GM18526 (cell line): ENCODE results near the gene SNTB2.

Experiments used
- POLR2A ChIP-seq: IDR thresholded peaks from 3 replicates; pipeline ENCODE4 v1.6.1; 2011; ENCODE audit not compliant: insufficient read length; ENCODE audit errors: extremely low read depth

SNTB2 gene

DNA sequence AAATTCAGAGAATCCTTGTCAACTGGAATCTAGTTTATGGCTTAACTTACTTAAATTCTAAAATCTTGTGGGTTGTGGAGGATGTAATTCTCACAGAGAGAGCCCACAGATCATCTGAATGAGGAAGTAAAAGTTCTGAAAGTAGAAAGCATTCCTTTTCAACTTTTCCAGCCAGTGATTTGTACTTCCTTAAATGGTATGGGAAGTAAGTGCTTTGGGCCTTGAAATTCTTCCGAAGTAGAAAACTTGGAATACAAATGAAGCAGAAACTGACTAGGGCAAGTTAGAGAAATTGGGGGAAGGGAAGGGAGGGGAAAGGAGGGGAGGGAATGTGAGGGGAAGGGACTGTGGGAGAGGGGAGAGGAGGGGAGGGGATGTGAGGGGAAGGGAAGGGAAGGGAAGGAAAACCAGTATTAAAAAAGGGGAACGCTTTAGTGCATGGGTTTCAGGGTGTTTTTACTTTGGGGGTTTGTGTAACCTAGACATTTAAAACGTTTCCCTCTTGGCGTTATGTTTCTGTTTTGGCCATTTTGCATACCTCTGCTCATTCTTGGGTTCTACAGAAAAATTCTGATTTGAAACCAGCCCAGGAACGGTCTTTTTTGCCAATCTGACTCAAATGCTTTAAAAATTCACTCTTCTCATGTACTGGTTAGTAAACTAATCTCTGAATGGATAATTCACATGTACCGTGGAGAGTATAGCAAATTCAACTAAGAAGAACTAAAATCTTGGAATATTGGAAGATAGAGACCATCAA lies 15.5 kb upstream of the SNTB2 start:
- TF ChIP-seq POLR2A = no peak

DNA sequence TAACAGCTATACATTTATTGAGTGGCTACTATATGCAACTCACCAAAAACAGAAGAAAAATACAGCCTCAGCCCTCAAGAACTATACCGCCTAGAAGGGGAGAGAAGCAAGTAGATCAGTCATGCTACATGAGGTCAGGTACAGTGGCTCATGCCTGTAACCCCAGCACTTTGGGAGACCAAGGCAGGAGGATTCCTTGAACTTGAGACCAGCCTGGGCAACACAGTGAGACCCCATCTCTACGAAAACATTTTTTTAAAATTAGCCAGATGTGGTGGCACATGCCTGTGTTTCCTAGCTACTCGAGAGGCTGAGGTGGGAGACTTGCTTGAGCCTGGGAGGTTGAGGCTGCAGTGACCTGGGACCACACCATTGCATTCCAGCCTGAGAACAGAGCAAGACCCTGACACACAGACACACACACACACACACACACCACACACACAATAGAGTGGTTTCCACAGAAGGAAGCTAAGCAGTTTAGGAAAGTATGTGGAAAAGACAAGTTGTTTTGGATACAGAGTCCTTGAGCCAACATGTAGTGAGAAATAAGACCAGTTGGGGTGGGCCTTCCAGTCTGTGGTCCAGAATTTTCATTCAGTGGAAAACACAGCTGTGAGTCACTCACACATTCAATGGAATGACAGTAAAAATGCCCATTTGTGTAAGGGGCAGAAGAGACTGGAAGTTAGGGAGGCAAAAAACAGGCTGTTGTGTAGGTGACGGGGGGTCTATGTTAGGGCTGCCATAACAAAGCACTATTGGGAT lies 10.7 kb upstream of the SNTB2 start:
- TF ChIP-seq POLR2A = no peak

DNA sequence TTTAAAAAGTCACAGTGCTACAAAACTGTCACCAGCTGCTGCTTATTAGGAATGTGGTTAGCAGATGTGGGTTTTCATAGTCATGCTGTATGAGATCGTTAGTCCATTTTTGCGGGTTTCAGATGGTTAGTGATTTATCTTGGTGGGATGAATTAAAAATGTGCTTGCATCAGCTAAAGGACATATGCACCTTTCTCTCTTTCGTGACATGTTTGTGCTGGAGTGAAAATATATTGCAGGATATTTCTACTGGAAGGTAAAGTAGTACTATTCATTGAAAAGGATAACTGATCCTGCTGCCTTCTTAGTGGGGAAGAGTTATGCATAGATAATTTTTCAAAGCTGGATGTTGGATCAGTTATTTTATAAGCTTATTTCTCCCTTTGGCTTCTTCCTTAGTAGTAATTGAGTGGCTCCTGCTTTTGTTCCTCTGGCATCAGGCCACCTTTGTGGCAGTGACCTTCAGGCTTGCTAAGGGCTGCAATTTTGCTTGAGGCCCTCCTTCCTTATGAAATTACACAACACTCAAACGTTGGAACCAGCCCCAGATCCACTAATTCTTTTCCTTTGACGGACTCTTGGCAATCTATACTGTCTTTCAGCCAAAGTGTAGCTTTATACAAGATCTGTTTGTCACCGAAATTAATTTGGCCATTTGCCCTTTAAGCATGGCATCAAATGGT lies 7.5 kb upstream of the SNTB2 start:
- no peak for TF ChIP-seq POLR2A

DNA sequence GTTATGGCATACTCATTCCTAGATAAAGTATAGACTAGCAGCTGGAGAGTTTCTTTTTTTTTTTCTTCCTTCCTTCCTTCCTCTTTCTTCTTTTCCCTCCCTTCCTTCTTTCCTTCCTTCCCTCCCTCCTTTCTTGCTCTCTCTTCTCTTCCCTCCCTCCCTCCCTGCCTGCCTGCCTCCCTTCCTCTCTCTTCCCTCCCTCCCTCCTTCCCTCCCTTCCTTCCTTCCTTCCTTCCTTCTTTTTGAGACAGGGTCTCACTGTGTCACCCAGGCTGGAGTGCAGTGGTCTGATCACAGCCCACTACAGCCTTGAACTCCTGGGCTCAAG lies 7.0 kb upstream of the SNTB2 start:
- TF ChIP-seq POLR2A = no peak

DNA sequence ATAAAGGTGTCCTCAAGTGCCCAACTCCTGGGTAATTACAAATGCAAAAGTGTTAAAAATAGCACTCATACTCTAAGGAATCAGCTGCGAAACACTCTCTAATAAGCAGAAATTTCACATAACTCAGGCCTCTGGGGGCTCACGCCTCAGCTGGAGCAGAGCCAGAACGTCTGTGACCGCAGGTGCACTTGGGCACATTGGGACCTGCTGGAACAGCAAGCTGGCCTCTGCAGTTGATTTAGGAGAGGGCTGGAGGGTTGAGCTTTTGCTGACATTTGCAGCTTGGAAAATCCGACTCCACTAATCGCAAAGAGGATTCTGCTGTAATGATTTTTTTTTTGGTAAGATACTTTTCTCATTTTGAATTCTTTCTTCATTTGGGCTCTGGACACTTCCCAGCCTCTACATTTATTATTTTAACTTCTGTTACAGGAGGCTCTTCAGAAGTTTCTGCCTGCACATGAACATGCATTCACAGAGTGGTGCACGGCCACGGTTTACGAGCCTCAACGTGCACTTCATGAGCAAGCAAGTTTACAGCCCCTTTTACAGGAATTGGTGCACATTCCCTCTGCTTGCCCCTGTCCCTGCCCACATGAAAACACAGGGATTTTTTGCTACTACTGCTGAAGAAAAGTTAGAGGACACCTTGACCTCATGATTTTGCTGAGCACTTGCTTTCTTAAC lies 4.1 kb upstream of the SNTB2 start:
- no peak for TF ChIP-seq POLR2A

DNA sequence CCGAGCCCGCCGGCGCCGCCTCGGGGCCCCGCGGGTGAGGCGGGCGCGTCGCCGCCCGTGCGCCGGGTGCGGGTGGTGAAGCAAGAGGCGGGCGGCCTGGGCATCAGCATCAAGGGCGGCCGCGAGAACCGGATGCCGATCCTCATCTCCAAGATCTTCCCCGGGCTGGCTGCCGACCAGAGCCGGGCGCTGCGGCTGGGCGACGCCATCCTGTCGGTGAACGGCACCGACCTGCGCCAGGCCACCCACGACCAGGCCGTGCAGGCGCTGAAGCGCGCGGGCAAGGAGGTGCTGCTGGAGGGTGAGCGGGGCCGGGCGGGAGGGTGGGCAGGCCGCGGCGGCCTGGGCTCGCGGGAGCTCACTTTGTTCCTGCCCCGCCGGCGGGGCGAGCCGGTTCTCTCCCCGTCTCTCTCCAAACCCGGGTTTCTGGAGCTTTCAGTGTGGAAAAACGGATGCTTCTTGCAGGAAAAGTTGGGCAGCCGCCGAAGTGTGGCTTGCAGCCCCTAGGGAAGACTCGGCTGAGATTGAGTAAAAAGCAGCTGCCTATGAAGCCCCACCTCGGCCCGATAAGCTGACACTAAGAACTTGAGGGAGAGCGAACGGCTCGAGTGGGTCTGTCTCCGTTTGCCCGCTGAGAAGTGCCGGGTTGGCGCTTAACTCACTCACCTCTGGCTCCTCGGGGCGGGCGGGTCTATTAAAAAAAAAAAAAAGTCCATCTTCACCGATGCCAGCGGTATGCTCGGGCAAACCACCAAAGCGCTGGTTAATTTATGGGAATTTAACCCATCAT lies 677 bp downstream of the SNTB2 start:
- TF ChIP-seq POLR2A = no peak

DNA sequence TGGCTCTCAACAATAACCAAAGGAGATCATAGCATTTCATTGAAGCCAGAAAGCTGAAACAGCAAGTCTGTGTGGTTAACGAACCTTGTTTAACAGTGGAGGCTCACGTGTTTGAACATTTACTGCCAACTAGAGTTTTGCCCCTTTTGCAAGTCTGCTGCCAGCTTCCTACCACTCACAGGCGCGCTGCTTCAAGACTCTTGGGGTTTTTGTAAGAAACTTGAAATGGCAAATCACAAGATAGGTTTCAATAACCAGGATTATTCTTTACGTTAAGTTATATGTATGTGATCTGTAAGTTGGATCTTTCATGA lies 1.2 kb downstream of the SNTB2 start:
- no peak for TF ChIP-seq POLR2A

DNA sequence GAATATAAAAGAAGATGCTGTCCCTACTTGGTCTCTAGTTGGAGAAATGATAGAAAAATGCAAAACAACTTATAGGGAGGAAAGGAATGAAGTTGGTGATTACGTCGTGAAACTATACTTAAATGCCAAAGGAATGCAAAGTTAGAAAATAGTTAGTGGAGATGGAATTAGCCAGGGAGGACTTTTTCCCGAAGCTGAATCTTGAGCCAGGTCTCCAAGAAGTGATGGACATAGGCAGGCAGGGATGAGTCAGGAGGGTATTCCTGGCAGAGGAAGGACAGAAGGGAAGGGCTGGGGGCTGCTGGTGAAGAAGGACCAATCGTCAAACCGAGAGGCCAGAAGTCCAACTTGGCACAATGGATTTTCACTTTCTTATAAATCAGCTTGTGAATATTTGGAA lies 1.8 kb downstream of the SNTB2 start:
- TF ChIP-seq POLR2A = no peak

DNA sequence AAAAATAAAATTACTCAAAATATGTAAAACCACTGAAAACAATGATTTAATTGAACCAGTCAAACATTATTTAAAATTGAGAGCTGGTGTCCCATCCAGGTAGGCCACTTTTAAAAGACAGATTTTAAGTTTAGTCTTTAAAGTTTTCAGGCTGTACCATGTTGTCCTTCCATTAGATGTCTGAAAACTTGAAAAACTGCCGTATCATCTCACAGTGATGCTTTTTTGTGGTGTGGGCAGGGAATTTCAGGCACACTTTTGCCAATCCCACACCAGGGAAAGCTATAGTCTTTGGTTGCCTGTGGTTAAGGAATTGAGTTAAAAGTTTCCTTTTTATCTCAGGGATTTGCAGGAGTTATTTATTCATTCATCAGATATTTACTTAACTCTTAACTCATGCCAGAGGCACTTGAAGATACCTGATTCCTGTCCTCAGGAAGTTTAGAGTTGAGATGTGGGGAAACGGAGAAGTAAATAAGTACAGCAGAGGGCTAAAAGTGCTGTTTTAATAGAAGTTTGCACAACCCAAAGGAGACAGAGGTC lies 3.2 kb downstream of the SNTB2 start:
- TF ChIP-seq POLR2A = no peak

DNA sequence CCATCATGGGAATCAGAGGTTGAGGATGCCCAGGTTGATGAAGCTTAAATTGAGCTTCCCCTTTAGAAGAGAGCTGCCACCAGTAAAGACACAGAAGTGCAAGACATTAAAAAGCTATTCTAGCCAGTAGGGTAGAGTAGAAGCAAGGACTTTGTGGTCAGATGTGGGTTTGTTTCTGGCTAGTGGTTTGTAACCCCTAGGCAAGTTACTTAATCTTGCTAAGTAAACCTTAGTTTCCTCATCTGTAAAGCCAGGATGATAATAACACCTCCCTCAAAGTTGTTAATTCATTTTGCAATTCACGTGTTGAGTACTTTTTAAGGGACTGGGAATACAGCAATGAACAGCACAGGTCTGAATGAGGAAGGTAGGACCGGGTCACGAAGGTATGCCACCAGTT lies 3.6 kb downstream of the SNTB2 start:
- no peak for TF ChIP-seq POLR2A

DNA sequence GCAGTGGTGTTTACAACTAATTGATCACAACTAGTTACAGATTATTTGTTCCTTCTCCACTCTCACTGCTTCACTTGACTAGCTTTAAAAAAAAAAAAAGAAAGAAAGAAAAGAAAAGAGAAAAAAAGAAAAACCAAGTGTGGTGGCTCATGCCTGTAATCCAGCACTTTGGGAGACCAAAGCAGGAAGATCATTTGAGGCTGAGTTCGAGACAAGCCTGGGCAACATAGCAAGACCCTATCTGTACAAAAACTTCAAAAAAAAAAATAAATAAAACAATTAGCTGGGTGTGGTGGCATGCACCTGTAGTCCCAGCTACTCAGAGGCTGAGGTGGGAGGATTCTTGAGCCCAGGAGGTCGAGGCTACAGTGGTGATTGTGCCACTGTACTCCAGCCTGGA lies 4.2 kb downstream of the SNTB2 start:
- TF ChIP-seq POLR2A = no peak

DNA sequence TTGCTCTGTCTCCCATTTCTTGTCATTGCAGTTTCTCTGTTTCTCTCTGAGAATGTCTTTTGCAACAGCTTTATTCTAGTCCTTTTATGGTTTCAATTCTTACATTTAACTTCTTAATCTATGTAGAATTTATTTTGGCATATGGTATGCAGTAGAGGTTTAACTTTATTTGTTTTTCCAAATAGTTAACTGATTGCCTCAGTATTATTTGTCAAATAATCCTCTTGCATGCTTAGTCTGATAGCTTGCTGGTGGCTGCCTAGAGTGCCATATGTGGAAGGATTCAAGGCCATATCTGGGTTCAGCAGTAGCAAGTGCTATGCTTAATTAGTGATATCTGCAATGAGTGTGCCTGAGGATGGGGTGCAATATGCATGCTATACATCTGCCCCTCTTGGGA lies 6.9 kb downstream of the SNTB2 start:
- no peak for TF ChIP-seq POLR2A

DNA sequence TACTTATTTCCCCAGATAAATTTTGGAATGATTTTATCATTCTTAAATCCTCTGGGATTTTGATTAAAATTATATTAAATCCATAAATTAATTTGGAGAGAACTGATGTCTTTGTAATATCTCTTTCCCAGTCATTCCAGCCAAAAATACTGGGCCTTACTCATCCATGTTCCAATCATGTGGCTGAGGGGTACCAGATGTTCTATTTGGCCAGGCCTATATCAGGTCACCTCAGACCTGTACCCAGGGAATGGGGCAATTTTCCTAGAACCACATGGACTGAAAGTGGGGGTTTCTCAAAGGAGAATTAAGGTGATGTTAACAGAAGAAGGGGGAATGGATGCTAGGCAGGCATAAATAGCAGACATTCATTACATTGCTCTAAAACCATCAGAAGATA lies 7.5 kb downstream of the SNTB2 start:
- TF ChIP-seq POLR2A = no peak

DNA sequence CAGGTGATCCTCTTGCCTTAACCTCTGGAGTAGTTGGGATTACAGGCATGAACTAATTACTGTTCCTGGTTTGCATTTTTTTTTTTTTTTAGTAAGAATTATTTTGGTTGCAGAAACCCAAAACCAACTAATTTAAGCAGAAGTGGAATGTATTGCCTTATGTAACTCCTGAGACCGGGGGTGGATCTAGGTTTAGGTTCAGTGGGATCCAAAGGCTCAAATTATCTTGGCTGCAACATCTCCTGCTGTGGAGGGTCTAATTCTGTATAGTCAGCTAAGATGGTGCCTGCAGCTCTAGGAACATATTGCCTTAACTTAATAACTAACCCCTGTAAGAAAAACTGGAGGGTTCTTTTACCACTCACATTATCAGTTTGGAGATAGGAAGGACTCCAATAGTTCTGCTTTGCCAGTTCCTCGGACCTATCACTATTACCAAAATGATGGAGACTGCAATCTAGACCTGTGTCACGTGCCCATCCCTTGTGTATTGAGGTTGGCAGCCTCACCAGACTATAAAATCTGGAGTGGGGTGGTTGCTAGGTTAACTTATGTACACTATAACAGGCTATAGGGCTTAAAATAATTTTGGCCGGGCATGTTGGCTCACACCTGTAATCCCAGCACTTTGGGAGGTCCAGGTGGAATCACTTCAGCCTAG lies 8.5 kb downstream of the SNTB2 start:
- no peak for TF ChIP-seq POLR2A
